ENCODE measurements around the gene TMEM101.
"Not testable (repeated sequence)": the region's sequence is repeated elsewhere in the genome, so short reads cannot be mapped to it uniquely, and the experiment has no call there.

The TMEM101 gene

DNA sequence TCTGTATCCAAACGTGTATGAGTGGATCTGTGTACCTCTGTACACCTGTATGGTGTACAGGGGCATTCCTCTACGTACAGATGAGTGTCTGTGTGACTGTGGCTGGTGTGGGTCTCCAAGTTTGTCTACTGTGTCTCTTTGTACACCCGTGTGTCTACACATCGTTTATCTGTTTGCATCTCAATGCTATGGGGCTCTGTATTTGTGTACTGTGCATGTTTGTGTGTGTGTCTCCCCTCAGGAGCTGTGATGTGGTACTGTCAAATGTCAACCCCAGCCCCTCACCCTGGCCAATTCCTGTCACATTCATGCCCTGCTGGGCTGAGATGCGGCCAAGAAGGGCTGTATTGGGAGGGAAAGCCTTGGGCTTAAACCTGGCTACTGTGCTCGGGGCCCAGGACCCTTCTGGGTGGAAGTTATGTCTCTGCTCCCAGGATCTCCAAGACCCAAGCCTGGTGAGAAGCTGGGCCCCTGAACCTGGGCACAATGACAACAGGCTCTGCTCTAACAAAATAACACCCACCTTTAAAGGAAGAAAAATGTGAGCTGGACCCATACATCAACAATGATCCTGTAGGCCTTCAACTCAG lies 13.8 kb downstream of the TMEM101 start:
- Histone ChIP-seq H3K4me3 (ENCODE audit: low read length) (no peak overlapping the region), H3K27ac (ENCODE audit: low read length) (no peak overlapping the region), H3K4me1 (ENCODE audit: control insufficient read depth, insufficient read depth, low read length) (peaks cover 5% of the 10 kb centered on the region), H3K9me3 (ENCODE audit: control insufficient read depth, insufficient read depth, low read length) (no peaks in the 10 kb centered on the region), H3K36me3 (ENCODE audit: control insufficient read depth, insufficient read depth, low read length) (no peaks in the 10 kb centered on the region), H3K27me3 (ENCODE audit: control insufficient read depth, insufficient read depth, low read length) (peaks cover 5% of the 10 kb centered on the region; the same call in 1 of the 2 replicates)
- no peak for DNase-seq (ENCODE audit: low read depth, low spot score)
- WGBS (ENCODE audit: insufficient coverage, insufficient read length): no CpG with 5 or more reads among the region's 6 CpGs

DNA sequence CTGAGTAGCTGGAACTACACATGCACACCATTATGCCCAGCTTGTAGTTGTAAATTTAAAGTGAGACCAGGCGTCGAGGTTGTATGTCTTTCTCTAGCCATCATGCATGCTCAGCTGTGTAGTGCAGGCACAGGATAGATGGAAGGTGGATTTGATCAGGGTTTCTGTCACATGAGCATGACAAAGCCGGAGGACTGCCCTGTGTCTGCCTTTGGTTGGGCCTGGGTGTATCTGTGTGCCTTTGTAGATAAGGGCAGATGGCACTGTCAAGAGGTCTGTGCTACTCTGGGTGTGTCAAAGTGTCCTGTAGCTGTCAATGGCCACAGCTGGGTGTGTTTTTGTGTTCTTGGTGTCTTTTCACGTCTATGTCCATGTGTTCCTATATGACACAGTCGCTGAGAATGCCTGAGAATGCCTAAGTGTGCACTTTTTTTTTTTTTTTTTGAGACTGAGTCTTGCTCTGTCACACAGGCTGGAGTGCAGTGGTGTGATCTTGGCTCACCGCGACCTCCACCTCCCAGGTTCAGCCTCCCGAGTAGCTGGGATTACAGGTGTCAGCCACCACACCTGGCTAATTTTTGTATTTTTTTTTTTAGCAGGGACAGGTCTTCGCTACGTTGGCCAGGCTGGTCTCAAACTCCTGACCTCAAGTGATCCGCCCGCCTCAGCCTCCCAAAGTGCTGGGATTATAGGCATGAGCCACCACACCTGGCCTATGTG lies 14.5 kb downstream of the TMEM101 start:
- no peak for DNase-seq (ENCODE audit: low read depth, low spot score)
- no CpG with 5 or more reads among the region's 12 CpGs for WGBS (ENCODE audit: insufficient coverage, insufficient read length)

DNA sequence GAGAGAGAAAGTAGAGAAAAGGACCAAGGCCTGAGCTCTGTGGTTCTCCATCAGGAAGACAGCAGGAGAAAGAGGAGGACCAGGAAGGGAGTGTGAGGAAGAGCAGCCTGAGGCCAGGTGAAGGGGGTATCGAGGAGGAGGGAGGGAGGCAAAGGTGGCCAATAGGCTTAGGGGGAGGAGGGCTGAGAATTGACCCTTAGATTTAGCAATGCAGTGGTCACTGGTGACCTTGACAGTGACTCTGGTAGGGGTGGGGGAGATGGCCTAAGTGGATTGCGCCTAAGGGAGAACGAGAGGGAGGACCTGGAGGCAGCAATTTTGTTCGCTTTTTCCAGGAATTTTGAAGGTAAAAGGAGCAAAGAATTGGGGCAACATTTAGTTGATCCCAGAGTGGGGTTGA lies 15.7 kb downstream of the TMEM101 start:
- Histone ChIP-seq H3K27me3 (ENCODE audit: control insufficient read depth, insufficient read depth, low read length) (peaks cover 2% of the 10 kb centered on the region; the same call in 1 of the 2 replicates), H3K9me3 (ENCODE audit: control insufficient read depth, insufficient read depth, low read length) (no peaks in the 10 kb centered on the region), H3K27ac (ENCODE audit: low read length) (no peak overlapping the region), H3K36me3 (ENCODE audit: control insufficient read depth, insufficient read depth, low read length) (no peaks in the 10 kb centered on the region), H3K4me1 (ENCODE audit: control insufficient read depth, insufficient read depth, low read length) (no peaks in the 10 kb centered on the region), H3K4me3 (ENCODE audit: low read length) (no peak overlapping the region)
- no peak for DNase-seq (ENCODE audit: low read depth, low spot score)
- no CpG with 5 or more reads among the region's 4 CpGs for WGBS (ENCODE audit: insufficient coverage, insufficient read length)

More for the DNA sequence above, 14.5 kb downstream of the TMEM101 start:
- no peaks in the 10 kb centered on the region for H3K36me3 ChIP-seq (ENCODE audit: control insufficient read depth, insufficient read depth, low read length)
- H3K27ac ChIP-seq (ENCODE audit: low read length): no peak overlapping the region
- peaks cover 3% of the 10 kb centered on the region for H3K4me1 ChIP-seq (ENCODE audit: control insufficient read depth, insufficient read depth, low read length)
- no peak overlapping the region for H3K4me3 ChIP-seq (ENCODE audit: low read length)
- H3K9me3 ChIP-seq (ENCODE audit: control insufficient read depth, insufficient read depth, low read length): no peaks in the 10 kb centered on the region
- H3K27me3 ChIP-seq (ENCODE audit: control insufficient read depth, insufficient read depth, low read length): peaks cover 2% of the 10 kb centered on the region; the same call in 1 of the 2 replicates

GRCh38 chr17:43998552-43998951 lies 16.2 kb downstream of the TMEM101 start:
- Histone ChIP-seq H3K9me3 (ENCODE audit: control insufficient read depth, insufficient read depth, low read length) (no peaks in the 10 kb centered on the region), H3K36me3 (ENCODE audit: control insufficient read depth, insufficient read depth, low read length) (no peaks in the 10 kb centered on the region), H3K4me1 (ENCODE audit: control insufficient read depth, insufficient read depth, low read length) (no peaks in the 10 kb centered on the region), H3K4me3 (ENCODE audit: low read length) (no peak overlapping the region), H3K27ac (ENCODE audit: low read length) (no peak overlapping the region), H3K27me3 (ENCODE audit: control insufficient read depth, insufficient read depth, low read length) (peaks cover 2% of the 10 kb centered on the region; the same call in 1 of the 2 replicates)
- no CpG with 5 or more reads among the region's 3 CpGs for WGBS (ENCODE audit: insufficient coverage, insufficient read length)
- DNase-seq (ENCODE audit: low read depth, low spot score): no peak

GRCh38 chr17:43997180-43997579 lies 17.6 kb downstream of the TMEM101 start:
- not testable (repeated sequence) for H3K4me1 ChIP-seq (ENCODE audit: control insufficient read depth, insufficient read depth, low read length); H3K9me3 ChIP-seq (ENCODE audit: control insufficient read depth, insufficient read depth, low read length); H3K36me3 ChIP-seq (ENCODE audit: control insufficient read depth, insufficient read depth, low read length); H3K27ac ChIP-seq (ENCODE audit: low read length); DNase-seq (ENCODE audit: low read depth, low spot score); H3K27me3 ChIP-seq (ENCODE audit: control insufficient read depth, insufficient read depth, low read length); H3K4me3 ChIP-seq (ENCODE audit: low read length)
- WGBS (ENCODE audit: insufficient coverage, insufficient read length): no CpG with 5 or more reads among the region's 5 CpGs

- Histone ChIP-seq H3K9me3 (ENCODE audit: control insufficient read depth, insufficient read depth, low read length) (no peaks in the 10 kb centered on the region), H3K4me3 (ENCODE audit: low read length) (no peak overlapping the region; the same call in 1 of the 2 replicates), H3K27me3 (ENCODE audit: control insufficient read depth, insufficient read depth, low read length) (peaks cover 2% of the 10 kb centered on the region; the same call in 1 of the 2 replicates), H3K36me3 (ENCODE audit: control insufficient read depth, insufficient read depth, low read length) (no peaks in the 10 kb centered on the region), H3K4me1 (ENCODE audit: control insufficient read depth, insufficient read depth, low read length) (no peaks in the 10 kb centered on the region), H3K27ac (ENCODE audit: low read length) (no peak overlapping the region)
- no peak for DNase-seq (ENCODE audit: low read depth, low spot score)
- WGBS (ENCODE audit: insufficient coverage, insufficient read length): no CpG with 5 or more reads among the region's 12 CpGs
Observed at GRCh38 chr17:43995150-43995471, 19.7 kb downstream of the TMEM101 start.

DNA sequence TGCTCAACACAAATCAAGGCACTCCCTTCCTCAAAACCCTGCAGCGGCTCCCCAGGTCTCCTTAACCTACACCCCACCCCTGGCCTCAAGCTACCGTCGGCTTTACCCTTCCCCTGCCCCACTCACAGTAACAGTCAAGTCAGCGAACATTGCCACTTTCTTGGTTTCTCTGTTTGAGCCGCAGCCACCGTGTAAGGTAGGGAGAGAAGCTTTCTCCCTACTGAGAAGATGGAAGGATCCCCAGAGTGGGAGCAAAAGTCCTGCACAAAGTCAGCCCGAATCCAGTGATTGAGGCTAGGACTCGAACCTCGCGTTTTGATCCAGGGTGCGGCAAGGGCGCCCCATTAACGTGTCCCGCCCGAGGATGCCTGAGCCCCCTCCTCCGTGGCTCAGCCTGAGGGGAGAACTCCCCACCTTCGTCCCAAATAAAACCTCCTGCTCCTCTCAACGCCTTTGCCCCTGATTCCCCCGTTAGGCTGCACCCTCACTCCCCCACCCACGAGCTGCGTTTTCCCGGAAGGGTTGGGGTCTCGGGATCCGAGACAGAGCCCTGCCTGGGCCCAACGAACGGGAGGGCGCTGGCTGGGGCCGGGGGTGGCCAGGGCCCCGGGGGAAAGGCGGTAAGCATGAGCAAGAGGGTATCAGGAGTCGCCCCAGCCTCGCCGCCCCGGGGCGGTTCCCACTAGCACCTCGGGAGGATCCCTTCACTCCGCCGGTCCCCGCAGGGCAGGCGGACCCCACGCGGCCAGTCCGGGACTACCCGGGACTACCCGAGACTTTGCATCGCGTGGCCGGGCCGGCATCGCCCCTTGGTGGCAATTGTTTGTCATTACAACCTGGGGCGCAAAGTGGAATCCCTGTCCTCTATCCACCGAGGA lies 20.3 kb downstream of the TMEM101 start:
- WGBS (ENCODE audit: insufficient coverage, insufficient read length): no CpG with 5 or more reads among the region's 52 CpGs
- DNase-seq (ENCODE audit: low read depth, low spot score): no peak
- H3K27ac ChIP-seq (ENCODE audit: low read length): no peak overlapping the region
- H3K27me3 ChIP-seq (ENCODE audit: control insufficient read depth, insufficient read depth, low read length): peaks cover 2% of the 10 kb centered on the region; the same call in 1 of the 2 replicates
- no peaks in the 10 kb centered on the region for H3K9me3 ChIP-seq (ENCODE audit: control insufficient read depth, insufficient read depth, low read length)
- H3K4me1 ChIP-seq (ENCODE audit: control insufficient read depth, insufficient read depth, low read length): no peaks in the 10 kb centered on the region
- H3K36me3 ChIP-seq (ENCODE audit: control insufficient read depth, insufficient read depth, low read length): no peaks in the 10 kb centered on the region
- H3K4me3 ChIP-seq (ENCODE audit: low read length): peak overlapping the region; percentile 58; the same call in 1 of the 2 replicates

DNA sequence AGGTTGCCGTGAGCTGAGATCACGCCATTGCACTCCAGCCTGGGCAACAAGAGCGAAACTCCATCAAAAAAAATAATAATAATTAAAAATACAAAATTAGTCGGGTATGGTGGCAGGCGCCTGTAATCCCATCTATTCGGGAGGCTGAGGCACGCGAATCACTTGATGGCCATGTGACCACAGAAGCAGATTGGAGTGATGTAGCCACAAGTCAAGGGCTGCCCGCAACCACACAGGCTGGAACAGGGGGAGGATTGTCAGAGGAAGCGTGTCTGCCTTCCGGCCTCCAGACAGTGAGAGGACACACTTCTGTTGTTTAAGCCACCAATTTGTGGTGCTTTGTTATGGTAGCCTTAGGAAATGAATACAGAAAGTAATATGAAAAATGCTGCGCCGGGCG lies 22.1 kb downstream of the TMEM101 start:
- Histone ChIP-seq H3K4me3 (ENCODE audit: low read length) (no peak overlapping the region), H3K9me3 (ENCODE audit: control insufficient read depth, insufficient read depth, low read length) (no peaks in the 10 kb centered on the region), H3K36me3 (ENCODE audit: control insufficient read depth, insufficient read depth, low read length) (no peaks in the 10 kb centered on the region), H3K4me1 (ENCODE audit: control insufficient read depth, insufficient read depth, low read length) (no peaks in the 10 kb centered on the region), H3K27ac (ENCODE audit: low read length) (no peak overlapping the region), H3K27me3 (ENCODE audit: control insufficient read depth, insufficient read depth, low read length) (peaks cover 2% of the 10 kb centered on the region; the same call in 1 of the 2 replicates)
- no CpG with 5 or more reads among the region's 14 CpGs for WGBS (ENCODE audit: insufficient coverage, insufficient read length)
- no peak for DNase-seq (ENCODE audit: low read depth, low spot score)

DNA sequence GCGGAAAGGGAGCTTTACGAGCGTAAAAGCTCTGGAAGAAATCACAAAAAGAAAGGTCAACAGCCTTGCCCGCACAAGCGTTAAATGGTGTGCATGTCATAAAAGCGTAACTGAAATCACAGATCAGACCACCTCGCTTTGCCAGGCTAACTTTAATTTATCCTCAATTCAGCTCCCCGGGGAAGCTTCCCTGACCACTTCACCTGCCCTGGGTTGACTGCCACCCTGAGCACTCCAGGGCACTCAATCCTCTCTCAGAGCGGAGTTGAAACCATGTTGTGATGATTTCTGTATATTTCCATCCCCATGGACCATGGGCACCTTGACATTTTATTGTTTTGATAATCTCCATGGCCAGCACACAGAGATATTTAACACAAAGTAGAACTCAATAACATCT lies 26.5 kb downstream of the TMEM101 start:
- no peaks in the 10 kb centered on the region for H3K27me3 ChIP-seq (ENCODE audit: control insufficient read depth, insufficient read depth, low read length)
- H3K4me3 ChIP-seq (ENCODE audit: low read length): no peak overlapping the region
- DNase-seq (ENCODE audit: low read depth, low spot score): no peak
- H3K36me3 ChIP-seq (ENCODE audit: control insufficient read depth, insufficient read depth, low read length): no peaks in the 10 kb centered on the region
- no CpG with 5 or more reads among the region's 9 CpGs for WGBS (ENCODE audit: insufficient coverage, insufficient read length)
- H3K27ac ChIP-seq (ENCODE audit: low read length): no peak overlapping the region
- H3K4me1 ChIP-seq (ENCODE audit: control insufficient read depth, insufficient read depth, low read length): no peaks in the 10 kb centered on the region
- no peaks in the 10 kb centered on the region for H3K9me3 ChIP-seq (ENCODE audit: control insufficient read depth, insufficient read depth, low read length)
